ENCODE measurements around the gene FAM222B. TPM values are rescaled to one million over a fixed set of nuclear protein-coding genes. Genes with fewer than 3 reads are reported as not detected.

FAM222B gene
- total RNA-seq, 6 donors from 2014 or later = 16.8 to 23.1 (median 20.1) TPM

DNA sequence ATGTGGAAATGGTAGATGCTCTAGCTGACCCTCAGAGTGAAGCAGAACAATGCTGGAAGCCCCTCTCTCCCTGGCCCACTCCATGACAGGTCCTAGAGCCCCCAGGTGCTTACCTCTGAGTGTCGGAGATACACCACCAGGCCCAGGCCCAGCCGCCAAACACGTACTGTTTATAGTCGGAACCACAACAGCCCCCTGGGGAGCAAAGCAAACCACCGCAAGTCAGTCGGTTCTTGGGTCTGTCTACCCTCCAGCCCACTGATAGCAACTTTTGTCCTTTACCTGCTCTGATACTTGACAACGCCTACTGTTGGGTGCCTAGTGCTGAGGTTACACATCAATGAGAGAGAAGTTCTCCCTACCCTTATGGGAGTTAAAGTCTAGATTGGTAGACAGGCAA lies 46.2 kb upstream of the FAM222B start:
- H3K4me3 ChIP-seq = no peak overlapping the region
- H3K4me1 ChIP-seq = peaks cover 13 to 26% (median 20%) of the 10 kb centered on the region in 4 donors
- TF ChIP-seq POLR2A (IDR thresholded peaks at IDR 0.05) (no peak), EP300 (IDR thresholded peaks at IDR 0.05) (no peak), POLR2AphosphoS5 (IDR thresholded peaks at IDR 0.05) (no peak)
- TF ChIP-seq, protein P1, sequence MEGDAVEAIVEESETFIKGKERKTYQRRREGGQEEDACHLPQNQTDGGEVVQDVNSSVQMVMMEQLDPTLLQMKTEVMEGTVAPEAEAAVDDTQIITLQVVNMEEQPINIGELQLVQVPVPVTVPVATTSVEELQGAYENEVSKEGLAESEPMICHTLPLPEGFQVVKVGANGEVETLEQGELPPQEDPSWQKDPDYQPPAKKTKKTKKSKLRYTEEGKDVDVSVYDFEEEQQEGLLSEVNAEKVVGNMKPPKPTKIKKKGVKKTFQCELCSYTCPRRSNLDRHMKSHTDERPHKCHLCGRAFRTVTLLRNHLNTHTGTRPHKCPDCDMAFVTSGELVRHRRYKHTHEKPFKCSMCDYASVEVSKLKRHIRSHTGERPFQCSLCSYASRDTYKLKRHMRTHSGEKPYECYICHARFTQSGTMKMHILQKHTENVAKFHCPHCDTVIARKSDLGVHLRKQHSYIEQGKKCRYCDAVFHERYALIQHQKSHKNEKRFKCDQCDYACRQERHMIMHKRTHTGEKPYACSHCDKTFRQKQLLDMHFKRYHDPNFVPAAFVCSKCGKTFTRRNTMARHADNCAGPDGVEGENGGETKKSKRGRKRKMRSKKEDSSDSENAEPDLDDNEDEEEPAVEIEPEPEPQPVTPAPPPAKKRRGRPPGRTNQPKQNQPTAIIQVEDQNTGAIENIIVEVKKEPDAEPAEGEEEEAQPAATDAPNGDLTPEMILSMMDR (IDR thresholded peaks at IDR 0.05) = no peak
- H3K9me3 ChIP-seq = no peaks in the 10 kb centered on the region
- WGBS, 2 donors = 92 to 93% methylated on average over 7 of the region's 7 CpGs
- ATAC-seq (ENCODE audit: low FRiP score in 2 of 2) = no peak
- no peaks in the 10 kb centered on the region for H3K27me3 ChIP-seq
- H3K36me3 ChIP-seq = peaks cover 16 to 57% (median 38%) of the 10 kb centered on the region in 4 donors
- DNase-seq = no peak
- H3K27ac ChIP-seq = no peak overlapping the region

DNA sequence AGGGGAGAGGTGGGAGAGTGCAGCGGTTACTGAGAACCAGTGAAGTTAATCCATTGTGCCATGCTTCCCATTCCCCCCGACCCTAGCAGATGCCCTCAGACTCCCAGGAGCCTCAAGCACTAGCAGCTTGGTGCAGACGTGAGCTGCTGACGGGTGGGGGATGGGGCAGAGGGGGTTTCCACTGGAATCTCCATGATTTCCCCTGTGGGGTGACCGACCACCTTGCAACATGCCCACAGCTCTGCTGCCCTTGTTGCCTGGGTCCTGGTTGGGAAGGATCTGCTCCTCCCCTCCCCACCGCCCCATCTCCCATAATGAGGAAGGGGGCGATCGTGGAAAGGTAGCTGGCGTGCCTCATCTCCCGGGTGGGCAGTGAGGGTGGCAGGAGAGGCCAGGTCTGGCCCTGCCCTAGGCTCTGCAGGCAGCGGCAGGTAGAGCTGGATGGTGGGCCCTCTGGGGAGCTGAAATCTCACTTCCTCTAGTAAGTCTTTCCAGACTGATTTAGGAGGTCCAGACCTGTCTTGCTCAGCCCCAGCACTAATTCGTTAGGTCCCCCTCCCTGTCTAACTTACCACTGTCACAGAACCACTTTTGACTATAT lies 45.4 kb upstream of the FAM222B start:
- Histone ChIP-seq H3K27me3 (no peaks in the 10 kb centered on the region), H3K27ac (no peak overlapping the region), H3K36me3 (peaks cover 16 to 65% (median 47%) of the 10 kb centered on the region in 4 donors), H3K4me3 (no peak overlapping the region), H3K4me1 (peaks cover 7 to 18% (median 12%) of the 10 kb centered on the region in 4 donors), H3K9me3 (no peaks in the 10 kb centered on the region)
- TF ChIP-seq EP300 (IDR thresholded peaks at IDR 0.05) (no peak), POLR2A (IDR thresholded peaks at IDR 0.05) (no peak), POLR2AphosphoS5 (IDR thresholded peaks at IDR 0.05) (no peak)
- TF ChIP-seq, protein P1 (IDR thresholded peaks at IDR 0.05) = no peak
- ATAC-seq (ENCODE audit: low FRiP score in 2 of 2) (no peak), DNase-seq (peak in 1 of 2 donors; percentile 33)
- 86 to 93% methylated on average over 7 to 12 of the region's 12 CpGs for WGBS, 2 donors

GRCh38 chr17:28885951-28886350 lies 43.4 kb upstream of the FAM222B start:
- Histone ChIP-seq H3K4me1 (no peaks in the 10 kb centered on the region), H3K4me3 (no peak overlapping the region), H3K9me3 (no peaks in the 10 kb centered on the region), H3K27ac (no peak overlapping the region), H3K27me3 (no peaks in the 10 kb centered on the region), H3K36me3 (peaks cover 29 to 79% (median 67%) of the 10 kb centered on the region in 4 donors)
- no peak for TF ChIP-seq EP300 (IDR thresholded peaks at IDR 0.05)
- TF ChIP-seq POLR2A (IDR thresholded peaks at IDR 0.05) = no peak
- TF ChIP-seq, protein P1 (IDR thresholded peaks at IDR 0.05) = no peak
- TF ChIP-seq POLR2AphosphoS5 (IDR thresholded peaks at IDR 0.05) = no peak
- 84 to 85% methylated on average over 5 to 9 of the region's 10 CpGs for WGBS, 2 donors
- DNase-seq (peak in 1 of 2 donors; percentile 60), ATAC-seq (ENCODE audit: low FRiP score in 2 of 2) (no peak)

- WGBS, 2 donors = 96 to 97% methylated on average over 4 of the region's 4 CpGs
- Histone ChIP-seq H3K4me1 (no peaks in the 10 kb centered on the region), H3K27me3 (no peaks in the 10 kb centered on the region), H3K4me3 (no peak overlapping the region), H3K27ac (no peak overlapping the region), H3K9me3 (no peaks in the 10 kb centered on the region), H3K36me3 (peaks cover 35 to 83% (median 73%) of the 10 kb centered on the region in 4 donors)
- TF ChIP-seq POLR2A (IDR thresholded peaks at IDR 0.05) (no peak), POLR2AphosphoS5 (IDR thresholded peaks at IDR 0.05) (no peak), EP300 (IDR thresholded peaks at IDR 0.05) (no peak)
- TF ChIP-seq, protein P1 (IDR thresholded peaks at IDR 0.05) = no peak
- DNase-seq = no peak
- ATAC-seq (ENCODE audit: low FRiP score in 2 of 2) = no peak
These were observed 42.8 kb upstream of the FAM222B start for GRCh38 chr17:28885363-28885762.

Measured in upper lobe of left lung (tissue), 6 donors.